ENCODE measurements around the gene YY1.

DNA sequence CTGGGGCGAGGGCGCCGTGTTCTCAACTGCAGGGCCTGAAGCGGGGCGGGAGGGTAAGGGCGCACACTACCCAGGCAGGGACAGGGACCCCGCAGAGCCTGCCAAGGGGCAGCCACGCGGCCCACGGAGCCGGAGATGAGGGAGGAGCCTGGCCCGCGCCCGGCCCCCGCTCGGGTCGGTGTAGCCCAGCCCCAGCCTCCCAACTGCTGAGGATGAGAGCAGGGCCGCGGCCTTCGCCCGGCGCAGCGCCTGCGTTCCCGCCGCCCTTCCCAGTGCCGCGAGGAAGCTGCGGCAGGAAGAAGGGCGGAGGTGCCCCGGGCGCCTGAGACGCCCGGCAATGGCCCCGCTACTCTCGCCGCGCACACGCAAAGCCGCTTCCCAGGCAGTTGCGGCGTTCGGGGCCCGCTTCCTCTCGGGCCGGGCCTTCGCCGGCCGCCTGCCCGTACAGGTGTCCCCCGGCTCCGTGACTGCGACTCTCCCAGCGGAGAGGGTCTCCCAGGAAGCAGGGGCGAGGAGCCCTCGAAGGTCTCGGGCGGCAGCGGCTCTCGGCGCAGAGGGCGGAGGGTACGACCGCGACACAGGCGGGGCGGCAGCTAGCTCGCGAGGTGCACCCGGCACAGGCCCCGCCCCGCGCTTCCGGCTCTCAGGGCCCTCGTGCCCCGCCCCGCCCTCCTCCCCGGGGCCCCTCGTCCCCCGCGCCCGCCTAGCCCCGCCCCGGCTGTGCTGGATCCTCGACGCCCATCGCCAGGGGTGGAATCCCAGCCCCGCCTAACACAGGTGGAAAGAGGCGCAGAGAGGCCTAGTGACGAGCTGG lies 24.8 kb upstream of the YY1 start:
- no peak for TF ChIP-seq CTCF (IDR thresholded peaks at IDR 0.05; ENCODE audit: low read length)
- no peak for TF ChIP-seq EZH2 (IDR thresholded peaks at IDR 0.05; ENCODE audit: borderline replicate concordance, low read length)
